ENCODE data around the gene VPS29.

- TF ChIP-seq MAFK (IDR thresholded peaks at IDR 0.05; ENCODE audit: low read depth, low read length), result no peak
- TF ChIP-seq, protein P1, sequence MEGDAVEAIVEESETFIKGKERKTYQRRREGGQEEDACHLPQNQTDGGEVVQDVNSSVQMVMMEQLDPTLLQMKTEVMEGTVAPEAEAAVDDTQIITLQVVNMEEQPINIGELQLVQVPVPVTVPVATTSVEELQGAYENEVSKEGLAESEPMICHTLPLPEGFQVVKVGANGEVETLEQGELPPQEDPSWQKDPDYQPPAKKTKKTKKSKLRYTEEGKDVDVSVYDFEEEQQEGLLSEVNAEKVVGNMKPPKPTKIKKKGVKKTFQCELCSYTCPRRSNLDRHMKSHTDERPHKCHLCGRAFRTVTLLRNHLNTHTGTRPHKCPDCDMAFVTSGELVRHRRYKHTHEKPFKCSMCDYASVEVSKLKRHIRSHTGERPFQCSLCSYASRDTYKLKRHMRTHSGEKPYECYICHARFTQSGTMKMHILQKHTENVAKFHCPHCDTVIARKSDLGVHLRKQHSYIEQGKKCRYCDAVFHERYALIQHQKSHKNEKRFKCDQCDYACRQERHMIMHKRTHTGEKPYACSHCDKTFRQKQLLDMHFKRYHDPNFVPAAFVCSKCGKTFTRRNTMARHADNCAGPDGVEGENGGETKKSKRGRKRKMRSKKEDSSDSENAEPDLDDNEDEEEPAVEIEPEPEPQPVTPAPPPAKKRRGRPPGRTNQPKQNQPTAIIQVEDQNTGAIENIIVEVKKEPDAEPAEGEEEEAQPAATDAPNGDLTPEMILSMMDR (conservative IDR thresholded peaks at IDR 0.05; ENCODE audit: low read depth, low read length), result no peak
- TF ChIP-seq MAZ (IDR thresholded peaks at IDR 0.05; ENCODE audit: borderline replicate concordance, low read depth, low read length), result no peak
- TF ChIP-seq RFX5 (IDR thresholded peaks at IDR 0.05; ENCODE audit: low read depth, low read length), result no peak
- TF ChIP-seq MXI1 (IDR thresholded peaks at IDR 0.05; ENCODE audit: borderline replicate concordance, low read depth, low read length), result no peak
- no peak for TF ChIP-seq CEBPB (IDR thresholded peaks at IDR 0.05; ENCODE audit: low read depth, low read length)
Observed at GRCh38 chr12:110531741-110532333, 29.9 kb upstream of the VPS29 start.

Measured in IMR-90 (cell line).